Kidney (tissue), 14 donors: Measurements from ENCODE around the gene FOXL1. TPM values are rescaled to one million over a fixed set of nuclear protein-coding genes. Genes with fewer than 3 reads are reported as not detected.

ENCODE experiments used
- DNase-seq, 5 donors: peaks; one replicate each; pipeline ENCODE4 v3.0.0-alpha.2; 2013 to 2020
- FAIRE-seq: peaks from 2 replicates; lab custom pipeline; 2012; peaks lifted over from hg19 to GRCh38; lab: Jason Lieb, UNC
- H3K27ac ChIP-seq, 2 donors: one replicate each; pipeline ENCODE4 v1.7.0; 2013; ENCODE audit warnings: low read depth in 2 of 2, low read length in 2 of 2, inconsistent platforms in 1 of 2
- H3K27me3 ChIP-seq: one replicate; pipeline ENCODE4 v1.7.1; 2013; ENCODE audit warnings: low read length, inconsistent platforms; ENCODE audit not compliant: control insufficient read depth, insufficient read depth
- H3K36me3 ChIP-seq, 3 donors: one replicate each; pipeline versions ENCODE4 v1.7.0 to v1.7.1; 2013; ENCODE audit warnings: low read length in 3 of 3, control low read depth in 1 of 3, inconsistent platforms in 1 of 3; ENCODE audit not compliant: insufficient read depth in 3 of 3, control insufficient read depth in 2 of 3
- H3K4me1 ChIP-seq, 3 donors: one replicate each; pipeline versions ENCODE4 v1.7.0 to v1.7.1; 2013; ENCODE audit warnings: low read length in 3 of 3, inconsistent platforms in 1 of 3, low read depth in 1 of 3; ENCODE audit not compliant: control insufficient read depth in 2 of 3, insufficient read depth in 2 of 3
- H3K4me3 ChIP-seq, 3 donors: one replicate each; pipeline versions ENCODE4 v1.7.0 to v1.8.1; 2013; ENCODE audit warnings: low read length in 3 of 3, control low read depth in 1 of 3, inconsistent platforms in 1 of 3
- H3K9ac ChIP-seq, 3 donors: one replicate each; pipeline versions ENCODE4 v1.7.0 to v1.7.1; 2013; ENCODE audit warnings: low read length in 3 of 3, control low read depth in 1 of 3, inconsistent platforms in 1 of 3
- H3K9me3 ChIP-seq, 3 donors: one replicate each; pipeline versions ENCODE4 v1.7.0 to v1.7.1; 2013; ENCODE audit warnings: low read length in 3 of 3, control low read depth in 1 of 3, inconsistent platforms in 1 of 3; ENCODE audit not compliant: control insufficient read depth in 2 of 3, insufficient read depth in 1 of 3
- CTCF ChIP-seq: IDR thresholded peaks from 3 replicates; pipeline ENCODE4 v1.5.1; 2012; ENCODE audit warnings: mild to moderate bottlenecking, moderate library complexity, borderline replicate concordance; ENCODE audit not compliant: insufficient read depth; ENCODE audit errors: extremely low read depth
- intact Hi-C: fragments of 100-400 bp; cut with DNase I; formaldehyde crosslinking; loops from one replicate; pipeline ENCODE4 v1.11.1; 2022
- polyA plus RNA-seq: library from polyadenylated mRNA; stranded (reverse); fragments of 350-450 nt; fragmentation: Illumina TruSeq; extraction: RNeasy Lipid Tissue Mini Kit (QIAGEN cat#74804); gene quantifications from one replicate; pipeline ENCODE4 v1.2.3, GENCODE V29; 2014; ENCODE audit warnings: low read depth, low replicate concordance; ENCODE audit not compliant: insufficient read depth
- total RNA-seq: library from RNA; stranded (reverse); fragmentation: NEBNext Ultra II Directional; extraction: Animal tissue kit (Norgen Biotek cat#: 25700); gene quantifications from one replicate; pipeline ENCODE4 v1.2.1, GENCODE V29; 2021
- donor health status: control.
- donor health status: control.
- donor health status: control.
- donor health status: control.
- donor health status: control.
- donor health status: DM: yes; HTN: yes; CAD: no.
- donor health status: Normal renal cell carcinoma (clear cell type).

Gene FOXL1
- total and polyA plus RNA-seq, 2 donors from 2014 or later: 0.52 to 2.0 TPM

DNA sequence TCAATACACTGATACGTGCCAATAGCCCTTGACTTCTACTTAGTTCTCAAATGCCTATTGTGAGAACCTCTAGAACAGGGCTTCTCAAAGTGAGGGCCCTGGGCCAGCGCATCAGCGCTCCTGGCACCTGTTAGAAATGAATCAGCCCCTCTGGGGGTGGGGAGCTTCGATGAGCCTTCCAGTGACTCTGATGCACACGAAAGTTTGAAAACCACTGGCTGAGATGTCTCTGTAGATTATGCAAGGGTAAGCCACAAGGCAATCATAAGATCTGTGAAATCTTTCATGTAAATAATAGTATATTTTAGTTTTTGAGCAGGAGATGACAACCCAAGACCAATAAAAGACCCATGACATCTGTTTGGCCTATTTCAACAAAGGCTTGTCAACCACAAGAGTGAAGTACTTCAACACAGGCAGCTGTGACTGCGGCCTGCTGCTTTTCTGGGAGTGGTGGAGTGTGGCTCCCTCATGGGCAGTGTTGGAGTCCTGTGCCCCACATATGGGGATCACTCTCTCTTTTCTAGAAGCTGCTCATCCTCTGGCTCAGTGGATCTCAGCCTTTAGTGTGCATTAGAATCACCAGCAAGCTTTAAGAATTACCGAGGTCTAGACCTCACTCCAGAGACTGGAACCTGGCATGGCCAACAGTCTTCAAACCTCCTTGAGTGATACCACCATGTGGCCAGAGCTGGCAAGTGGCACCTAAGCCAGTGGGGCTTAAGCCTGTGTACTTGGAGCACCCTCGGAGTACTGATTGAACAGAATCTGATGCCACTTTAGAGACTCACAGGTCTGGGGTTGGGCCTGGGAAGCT lies 29.1 kb upstream of the FOXL1 start:
- DNase-seq: no peak
- no peaks in the 10 kb centered on the region for H3K27me3 ChIP-seq
- TF ChIP-seq CTCF: no peak
- H3K36me3 ChIP-seq: peaks cover 0 to 18% (median 3%) of the 10 kb centered on the region in 3 donors
- intact Hi-C loops: no loop called here
- no peaks in the 10 kb centered on the region for H3K4me1 ChIP-seq
- no peak for FAIRE-seq
- H3K9me3 ChIP-seq: no peaks in the 10 kb centered on the region
- no peak overlapping the region for H3K4me3 ChIP-seq
- no peak overlapping the region for H3K9ac ChIP-seq
- H3K27ac ChIP-seq: no peak overlapping the region

DNA sequence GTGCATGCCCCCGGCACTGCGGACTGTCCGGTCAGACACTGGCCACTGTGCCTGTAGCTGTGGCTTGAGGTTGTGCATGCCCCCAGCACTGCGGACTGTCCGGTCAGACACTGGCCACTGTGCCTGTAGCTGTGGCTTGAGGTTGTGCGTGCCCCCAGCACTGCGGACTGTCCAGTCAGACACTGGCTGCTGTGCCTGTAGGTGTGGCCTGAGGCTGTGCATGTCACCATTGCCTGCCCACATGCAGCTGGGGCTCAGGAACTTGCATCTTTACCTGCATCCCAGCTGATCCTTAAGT lies 28.5 kb upstream of the FOXL1 start:
- intact Hi-C loops: no loop called here
- H3K4me1 ChIP-seq: no peaks in the 10 kb centered on the region
- no peak for DNase-seq
- no peak overlapping the region for H3K27ac ChIP-seq
- H3K4me3 ChIP-seq: no peak overlapping the region
- no peaks in the 10 kb centered on the region for H3K9me3 ChIP-seq
- H3K9ac ChIP-seq: no peak overlapping the region
- H3K36me3 ChIP-seq: peaks cover 0 to 18% (median 3%) of the 10 kb centered on the region in 3 donors
- FAIRE-seq: no peak
- no peak for TF ChIP-seq CTCF
- no peaks in the 10 kb centered on the region for H3K27me3 ChIP-seq

DNA sequence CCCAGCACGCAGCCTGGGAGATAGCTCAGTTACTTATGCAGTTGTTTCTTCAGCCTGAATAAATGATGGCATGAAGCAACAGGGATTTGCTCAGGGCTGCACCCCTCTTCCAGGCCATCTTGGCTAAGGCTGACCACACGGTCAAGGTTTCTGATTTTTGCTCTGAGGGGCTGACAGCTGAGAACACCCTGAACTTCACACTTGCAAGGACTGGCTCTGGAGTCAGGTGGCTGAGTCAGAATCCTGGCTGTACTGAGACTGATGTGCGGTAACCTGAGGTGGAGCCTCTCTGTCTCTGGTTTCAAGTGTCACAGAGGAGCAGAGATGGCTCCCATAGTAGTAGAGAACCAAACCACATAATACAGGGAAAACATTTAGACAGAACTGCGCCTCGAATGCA lies 28.1 kb upstream of the FOXL1 start:
- intact Hi-C loops: no loop called here
- H3K27ac ChIP-seq: no peak overlapping the region
- no peaks in the 10 kb centered on the region for H3K27me3 ChIP-seq
- no peak for FAIRE-seq
- no peak for TF ChIP-seq CTCF
- H3K9me3 ChIP-seq: no peaks in the 10 kb centered on the region
- H3K4me1 ChIP-seq: peaks cover 0 to under 1% (median 0%) of the 10 kb centered on the region in 3 donors
- no peak for DNase-seq
- no peak overlapping the region for H3K4me3 ChIP-seq
- no peak overlapping the region for H3K9ac ChIP-seq
- H3K36me3 ChIP-seq: peaks cover 0 to 18% (median 3%) of the 10 kb centered on the region in 3 donors
